ENCODE data around the gene R3HCC1L.
A peak's percentile ranks its signal among the peaks of the same experiment; 100 is the strongest.

R3HCC1L gene

GRCh38 chr10:98170249-98171117 is 36.0 kb downstream of the R3HCC1L start:
- Histone ChIP-seq H3K4me1 (ENCODE audit: low read length) (peaks cover 6% of the 10 kb centered on the region), H3F3A (ENCODE audit: insufficient read depth, low read length) (no peaks in the 10 kb centered on the region; the same call in 1 of the 2 replicates), H3K9me3 (replicated peaks; ENCODE audit: insufficient read depth, low read length) (no peaks in the 10 kb centered on the region), H3K9ac (ENCODE audit: low read length) (no peak overlapping the region), H3K79me2 (ENCODE audit: low read length) (peaks cover 28% of the 10 kb centered on the region; the same call in 1 of the 2 replicates), H4K20me1 (ENCODE audit: insufficient read depth, low read length) (no peaks in the 10 kb centered on the region; the same call in 1 of the 2 replicates), H2AFZ (ENCODE audit: low read length) (no peak overlapping the region), H3K9me2 (replicated peaks; ENCODE audit: insufficient read depth, low read length) (no peaks in the 10 kb centered on the region), H3K4me3 (ENCODE audit: low read length) (no peak overlapping the region), H3K4me2 (ENCODE audit: low read depth, low read length) (no peak overlapping the region), H3K27me3 (replicated peaks; ENCODE audit: insufficient read depth, low read length) (no peaks in the 10 kb centered on the region), H3K36me3 (replicated peaks; ENCODE audit: insufficient read depth, low read length) (no peaks in the 10 kb centered on the region; the same call in 1 of the 2 replicates), H3K27ac (ENCODE audit: low read length) (no peak overlapping the region)
- DNase-seq = peak; percentile 60
- no peak for TF ChIP-seq EZH2phosphoT487 (IDR thresholded peaks at IDR 0.05; ENCODE audit: low read length)
- TF ChIP-seq CTCF (IDR thresholded peaks at IDR 0.05; ENCODE audit: low read length) = peak; percentile 75

- H3K36me3 ChIP-seq (replicated peaks; ENCODE audit: insufficient read depth, low read length) = no peaks in the 10 kb centered on the region; the same call in 1 of the 2 replicates
- no peaks in the 10 kb centered on the region; the same call in 1 of the 2 replicates for H4K20me1 ChIP-seq (ENCODE audit: insufficient read depth, low read length)
- H2AFZ ChIP-seq (ENCODE audit: low read length) = no peak overlapping the region
- TF ChIP-seq CTCF (IDR thresholded peaks at IDR 0.05; ENCODE audit: low read length) (no peak), EZH2phosphoT487 (IDR thresholded peaks at IDR 0.05; ENCODE audit: low read length) (no peak), EZH2 (optimal IDR thresholded peaks at IDR 0.05; ENCODE audit: low read depth, low read length) (no peak)
- no peak overlapping the region for H3K4me2 ChIP-seq (ENCODE audit: low read depth, low read length)
- peaks cover 36% of the 10 kb centered on the region; the same call in 1 of the 2 replicates for H3K79me2 ChIP-seq (ENCODE audit: low read length)
- H3K4me1 ChIP-seq (ENCODE audit: low read length) = peaks cover 4% of the 10 kb centered on the region
- H3K27me3 ChIP-seq (replicated peaks; ENCODE audit: insufficient read depth, low read length) = no peaks in the 10 kb centered on the region
- no peak overlapping the region for H3K9ac ChIP-seq (ENCODE audit: low read length)
- no peaks in the 10 kb centered on the region for H3K9me3 ChIP-seq (replicated peaks; ENCODE audit: insufficient read depth, low read length)
- no peaks in the 10 kb centered on the region for H3K9me2 ChIP-seq (replicated peaks; ENCODE audit: insufficient read depth, low read length)
- DNase-seq = no peak
- no peaks in the 10 kb centered on the region; the same call in 1 of the 2 replicates for H3F3A ChIP-seq (ENCODE audit: insufficient read depth, low read length)
- H3K27ac ChIP-seq (ENCODE audit: low read length) = no peak overlapping the region
- no peak overlapping the region for H3K4me3 ChIP-seq (ENCODE audit: low read length)
These were observed 37.6 kb downstream of the R3HCC1L start for GRCh38 chr10:98172073-98172472.

- H3F3A ChIP-seq (ENCODE audit: insufficient read depth, low read length) = no peaks in the 10 kb centered on the region; the same call in 1 of the 2 replicates
- no peaks in the 10 kb centered on the region; the same call in 1 of the 2 replicates for H4K20me1 ChIP-seq (ENCODE audit: insufficient read depth, low read length)
- H3K27ac ChIP-seq (ENCODE audit: low read length) = no peak overlapping the region
- no peak overlapping the region for H3K4me2 ChIP-seq (ENCODE audit: low read depth, low read length)
- H3K4me3 ChIP-seq (ENCODE audit: low read length) = no peak overlapping the region
- H3K9me2 ChIP-seq (replicated peaks; ENCODE audit: insufficient read depth, low read length) = no peaks in the 10 kb centered on the region
- H3K9ac ChIP-seq (ENCODE audit: low read length) = no peak overlapping the region
- TF ChIP-seq CTCF (IDR thresholded peaks at IDR 0.05; ENCODE audit: low read length) (no peak), EZH2phosphoT487 (IDR thresholded peaks at IDR 0.05; ENCODE audit: low read length) (no peak), EZH2 (optimal IDR thresholded peaks at IDR 0.05; ENCODE audit: low read depth, low read length) (no peak)
- no peaks in the 10 kb centered on the region for H3K9me3 ChIP-seq (replicated peaks; ENCODE audit: insufficient read depth, low read length)
- H3K4me1 ChIP-seq (ENCODE audit: low read length) = no peaks in the 10 kb centered on the region; the same call in 1 of the 2 replicates
- no peaks in the 10 kb centered on the region; the same call in 1 of the 2 replicates for H3K36me3 ChIP-seq (replicated peaks; ENCODE audit: insufficient read depth, low read length)
- H2AFZ ChIP-seq (ENCODE audit: low read length) = no peak overlapping the region
- no peaks in the 10 kb centered on the region for H3K27me3 ChIP-seq (replicated peaks; ENCODE audit: insufficient read depth, low read length)
- peaks cover 36% of the 10 kb centered on the region; the same call in 1 of the 2 replicates for H3K79me2 ChIP-seq (ENCODE audit: low read length)
- no peak for DNase-seq
These were observed 38.0 kb downstream of the R3HCC1L start for GRCh38 chr10:98172495-98172894.
